SH-SY5Y (cell line): ENCODE data around the gene IQCK.

Experiments
- GATA2 ChIP-seq: IDR thresholded peaks from 2 replicates; pipeline ENCODE4 v1.6.1; 2011; ENCODE audit warnings: mild to moderate bottlenecking, low read depth, low read length
- GATA3 ChIP-seq: IDR thresholded peaks from 2 replicates; pipeline ENCODE4 v1.6.1; 2011; ENCODE audit warnings: low read depth, mild to moderate bottlenecking, low read length, moderate library complexity

- TF ChIP-seq GATA2 (no peak), GATA3 (no peak)
Measured at GRCh38 chr16:19837984-19838707, 120.1 kb downstream of the IQCK start.
